ENCODE measurements around the gene INSR. TPM values are rescaled to one million over a fixed set of nuclear protein-coding genes. Genes with fewer than 3 reads are reported as not detected.

The INSR gene
- total RNA-seq, 4 donors from 2014 or later, result 38.9 to 101 (median 67.7) TPM

- TF ChIP-seq CTCF (IDR thresholded peaks at IDR 0.05) (no peak), POLR2A (IDR thresholded peaks at IDR 0.05) (no peak)
- H3K27ac ChIP-seq, result no peak overlapping the region
These were observed 30.7 kb downstream of the INSR start for GRCh38 chr19:7263521-7263920.

GRCh38 chr19:7263066-7263465 lies 31.1 kb downstream of the INSR start:
- H3K27ac ChIP-seq, result no peak overlapping the region
- WGBS, 2 donors, result 84 to 88% methylated on average over 3 of the region's 3 CpGs
- intact Hi-C loops (cut with DNase I), result no loop called here
- no peak overlapping the region for H3K4me3 ChIP-seq (replicated peaks in 1 of 3)
- DNase-seq, result no peak
- H3K27me3 ChIP-seq, result no peaks in the 10 kb centered on the region
- TF ChIP-seq POLR2A (IDR thresholded peaks at IDR 0.05), result no peak
- no peak for TF ChIP-seq CTCF (IDR thresholded peaks at IDR 0.05)
- peaks cover 5 to 12% of the 10 kb centered on the region in 2 donors for H3K36me3 ChIP-seq
- peaks cover 11 to 30% of the 10 kb centered on the region in 2 donors for H3K4me1 ChIP-seq
- H3K9me3 ChIP-seq, result no peaks in the 10 kb centered on the region

More at GRCh38 chr19:7263521-7263920, 30.7 kb downstream of the INSR start:
- intact Hi-C loops (cut with DNase I), result no loop called here
- Histone ChIP-seq H3K27me3 (no peaks in the 10 kb centered on the region), H3K36me3 (peaks cover 5 to 12% of the 10 kb centered on the region in 2 donors), H3K4me1 (peaks cover 11 to 30% of the 10 kb centered on the region in 2 donors), H3K4me3 (replicated peaks in 1 of 3) (no peak overlapping the region), H3K9me3 (no peaks in the 10 kb centered on the region)
- DNase-seq, result no peak
- WGBS, 2 donors, result 81 to 82% methylated on average over 4 to 5 of the region's 5 CpGs

- 93 to 96% methylated on average over 6 of the region's 6 CpGs for WGBS, 2 donors
- H3K4me3 ChIP-seq (replicated peaks in 1 of 3), result no peak overlapping the region
- H3K4me1 ChIP-seq, result peaks cover 11 to 30% of the 10 kb centered on the region in 2 donors
- no peak overlapping the region for H3K27ac ChIP-seq
- DNase-seq, result no peak
- intact Hi-C loops (cut with DNase I), result no loop called here
- H3K9me3 ChIP-seq, result no peaks in the 10 kb centered on the region
- TF ChIP-seq CTCF (IDR thresholded peaks at IDR 0.05) (no peak), POLR2A (IDR thresholded peaks at IDR 0.05) (no peak)
- peaks cover 4 to 8% of the 10 kb centered on the region in 2 donors for H3K36me3 ChIP-seq
- H3K27me3 ChIP-seq, result no peaks in the 10 kb centered on the region
These were observed 31.7 kb downstream of the INSR start for GRCh38 chr19:7262470-7262869.

GRCh38 chr19:7260161-7260560 lies 34.1 kb downstream of the INSR start:
- no peak overlapping the region for H3K27ac ChIP-seq
- TF ChIP-seq CTCF (IDR thresholded peaks at IDR 0.05) (no peak), POLR2A (IDR thresholded peaks at IDR 0.05) (no peak)
- DNase-seq, result no peak
- intact Hi-C loops (cut with DNase I), result no loop called here
- no peak overlapping the region for H3K4me3 ChIP-seq (replicated peaks in 1 of 3)
- H3K4me1 ChIP-seq, result peaks cover under 1 to 24% of the 10 kb centered on the region in 2 donors
- no peaks in the 10 kb centered on the region for H3K9me3 ChIP-seq
- H3K27me3 ChIP-seq, result no peaks in the 10 kb centered on the region
- 90 to 93% methylated on average over 6 to 7 of the region's 7 CpGs for WGBS, 2 donors
- no peaks in the 10 kb centered on the region for H3K36me3 ChIP-seq

GRCh38 chr19:7258840-7259395 lies 35.3 kb downstream of the INSR start:
- DNase-seq, result no peak
- H3K4me1 ChIP-seq, result peaks cover 7 to 27% of the 10 kb centered on the region in 2 donors
- no peaks in the 10 kb centered on the region for H3K27me3 ChIP-seq
- no peak overlapping the region for H3K4me3 ChIP-seq (replicated peaks in 1 of 3)
- WGBS, 2 donors, result 91 to 94% methylated on average over 6 of the region's 6 CpGs
- no peak for TF ChIP-seq POLR2A (IDR thresholded peaks at IDR 0.05)
- no peak for TF ChIP-seq CTCF (IDR thresholded peaks at IDR 0.05)
- H3K36me3 ChIP-seq, result no peaks in the 10 kb centered on the region
- intact Hi-C loops (cut with DNase I), result no loop called here
- H3K27ac ChIP-seq, result no peak overlapping the region
- H3K9me3 ChIP-seq, result no peaks in the 10 kb centered on the region

Measured in thyroid gland (tissue), 4 donors.